ENCODE data around the gene C4orf54. TPM values are rescaled to one million over a fixed set of nuclear protein-coding genes. Genes with fewer than 3 reads are reported as not detected.

Gene C4orf54
- 131 TPM for polyA plus RNA-seq (ENCODE audit: insufficient read length)

- no peak for DNase-seq
Measured at GRCh38 chr4:99657798-99658197, at the start of gene C4orf54. C4orf54 (minus strand) TSS chr4:99657828; CDS start chr4:99654648, 3,180 bp downstream.

DNA sequence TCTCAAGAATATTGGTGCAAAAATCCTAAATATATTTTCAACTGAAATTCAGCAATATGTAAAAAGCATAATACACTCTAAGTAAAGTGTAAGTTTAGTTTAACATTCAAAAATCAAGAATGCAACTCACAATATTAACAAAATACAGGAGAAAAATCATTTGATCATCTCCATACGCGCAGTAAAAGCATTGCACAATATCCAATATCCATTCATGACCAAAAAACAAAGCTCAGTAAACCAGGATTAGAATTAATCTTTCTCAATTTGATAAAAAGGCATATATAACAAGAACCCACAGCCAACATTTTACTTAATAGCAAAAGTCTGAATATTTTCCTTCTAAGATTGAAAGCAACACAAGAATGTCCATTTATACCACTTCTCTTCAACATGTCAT lies 48.3 kb upstream of the C4orf54 start:
- DNase-seq: no peak

DNA sequence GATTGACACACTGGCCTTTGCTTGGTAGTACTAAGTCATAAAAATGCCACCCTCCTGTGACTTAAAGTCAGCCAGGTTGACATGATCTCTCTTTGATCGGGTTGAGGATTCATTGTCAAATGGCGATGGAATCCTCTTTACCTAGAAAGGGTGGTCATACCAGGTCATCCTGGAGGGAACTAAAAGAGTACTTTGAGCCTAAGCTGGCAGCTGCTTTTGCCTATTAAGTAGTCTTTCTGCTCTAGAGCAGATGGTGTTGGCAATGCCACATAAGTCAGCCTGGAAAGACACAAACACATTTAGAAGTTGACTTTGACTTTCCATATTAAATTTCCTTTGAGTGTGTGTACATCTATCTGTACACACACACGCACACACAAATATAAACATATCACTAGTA lies 39.2 kb upstream of the C4orf54 start:
- no peak for DNase-seq

DNA sequence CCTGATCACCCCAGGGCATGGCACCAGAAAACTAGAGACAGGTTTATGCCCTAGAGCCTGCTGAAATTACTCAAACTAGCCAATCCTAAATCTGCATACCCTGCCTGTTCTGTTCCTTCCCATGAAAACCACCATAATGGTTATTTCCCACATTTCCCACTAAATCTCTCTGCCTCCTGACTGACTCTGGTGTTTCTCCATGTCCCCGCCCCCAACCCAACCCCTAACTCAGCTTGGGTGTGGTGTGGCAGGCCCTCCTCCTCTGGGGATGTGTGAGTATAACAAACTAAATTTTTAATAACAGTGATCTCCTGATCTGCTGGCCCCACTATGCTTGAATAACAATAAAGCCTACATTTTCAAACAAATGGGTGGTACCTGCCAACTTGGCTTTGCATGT lies 35.5 kb upstream of the C4orf54 start:
- no peak for DNase-seq

- no peak for DNase-seq
Measured at GRCh38 chr4:99690990-99691389, 33.4 kb upstream of the C4orf54 start.

GRCh38 chr4:99690472-99690871 lies 32.8 kb upstream of the C4orf54 start:
- DNase-seq: no peak

GRCh38 chr4:99687120-99687519 lies 29.5 kb upstream of the C4orf54 start:
- DNase-seq: peak; percentile 66

DNA sequence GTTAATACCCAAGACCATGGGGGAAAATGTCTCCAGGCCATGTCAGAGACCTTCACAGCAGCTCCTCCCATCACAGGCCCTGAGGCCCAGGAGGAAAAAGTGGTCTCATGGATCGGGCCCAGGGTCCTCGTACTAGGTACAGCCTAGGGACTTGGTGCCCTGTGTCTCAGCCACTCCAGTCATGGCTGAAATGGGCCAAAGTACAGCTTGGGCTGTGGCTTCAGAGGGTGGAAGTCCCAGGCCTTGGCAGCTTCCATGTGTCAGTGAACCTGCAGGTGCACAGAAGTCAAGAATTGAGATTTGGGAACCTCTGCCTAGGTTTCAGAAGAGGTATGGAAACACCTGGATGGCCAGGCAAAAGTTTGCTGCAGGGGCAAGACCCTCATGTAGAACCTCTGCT lies 27.6 kb upstream of the C4orf54 start:
- no peak for DNase-seq

DNA sequence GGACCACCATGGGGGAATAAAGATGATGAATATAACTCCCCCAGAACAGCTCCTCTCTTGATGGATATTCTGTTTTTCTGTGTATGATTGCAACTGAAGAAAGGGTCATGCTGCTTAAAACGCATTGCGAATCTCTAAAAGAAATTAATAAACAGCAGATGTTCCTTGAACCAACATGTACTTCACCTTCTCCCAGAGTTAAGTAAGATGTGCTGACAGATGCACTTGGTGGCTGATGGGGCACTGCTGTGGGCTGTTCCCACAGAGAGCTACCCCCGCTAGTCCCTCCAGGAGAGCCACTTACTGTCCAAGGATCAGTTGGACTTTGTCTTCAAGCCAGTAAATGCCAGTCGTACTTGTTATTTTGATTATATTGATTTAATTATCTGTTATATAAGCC lies 26.3 kb upstream of the C4orf54 start:
- DNase-seq: no peak

- no peak for DNase-seq
Measured at GRCh38 chr4:99679976-99680375, 22.3 kb upstream of the C4orf54 start.

GRCh38 chr4:99679204-99679603 lies 21.6 kb upstream of the C4orf54 start:
- DNase-seq: peak; percentile 9

DNA sequence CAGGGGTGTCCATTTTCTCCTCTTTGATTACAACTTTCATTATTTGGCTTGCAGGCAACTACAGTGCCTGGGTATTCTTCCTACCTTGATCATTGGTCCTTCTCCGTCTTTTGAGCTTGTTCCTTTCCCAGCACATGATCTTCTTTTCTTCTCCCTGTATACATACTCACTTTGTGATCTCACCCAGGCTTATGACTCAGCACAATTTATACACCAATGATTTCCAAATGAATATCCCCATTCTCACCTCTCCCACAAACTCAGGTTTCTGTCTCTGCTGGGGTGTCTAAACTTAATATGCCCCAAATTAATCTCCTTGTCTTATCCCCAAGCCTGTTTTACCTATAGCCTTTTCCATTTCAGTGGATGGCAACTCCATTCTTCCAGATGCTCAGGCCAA lies 19.5 kb upstream of the C4orf54 start:
- no peak for DNase-seq

GRCh38 chr4:99670409-99671073 lies 12.9 kb upstream of the C4orf54 start:
- no peak for DNase-seq

GRCh38 chr4:99669084-99669483 lies 11.5 kb upstream of the C4orf54 start:
- no peak for DNase-seq

DNA sequence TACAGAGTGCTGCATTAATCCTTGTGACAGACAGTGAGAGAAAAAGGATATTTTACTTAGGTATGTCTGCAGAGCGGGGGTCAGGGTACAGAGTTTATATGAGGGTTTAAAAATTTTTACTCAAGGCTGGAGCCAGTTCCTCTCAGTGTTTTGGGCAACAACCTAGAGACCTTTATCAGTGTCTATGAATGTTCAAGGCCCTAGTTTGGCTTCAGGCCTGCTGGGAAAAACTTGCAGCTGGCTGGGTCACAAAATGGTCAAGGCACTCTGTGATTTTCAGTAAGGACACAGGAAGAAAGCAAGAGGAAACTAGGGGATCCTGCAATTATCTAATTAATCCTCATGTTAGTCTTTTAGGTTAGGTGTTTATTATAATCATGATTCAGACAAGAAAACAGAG lies 10.8 kb upstream of the C4orf54 start:
- DNase-seq: no peak

DNA sequence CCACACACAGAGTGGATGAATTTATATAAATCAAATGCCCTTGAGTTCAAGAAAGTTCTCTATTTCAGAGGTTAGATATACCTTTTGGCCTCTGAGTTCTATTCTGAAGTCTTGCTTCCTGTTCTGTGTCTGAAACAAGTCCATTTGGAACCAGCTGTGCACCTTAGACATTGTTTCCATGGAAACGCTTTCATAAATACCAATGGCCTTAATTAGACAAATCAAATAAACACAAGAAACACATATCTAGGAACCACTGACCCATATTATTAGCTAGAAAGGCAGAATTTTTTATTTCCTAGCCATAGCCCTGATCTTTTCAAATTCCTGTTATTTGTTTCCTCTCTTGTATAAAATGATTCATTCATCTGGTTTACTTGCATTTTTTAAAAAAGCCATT lies 8.4 kb upstream of the C4orf54 start:
- DNase-seq: no peak

GRCh38 chr4:99664716-99665115 lies 7.1 kb upstream of the C4orf54 start:
- DNase-seq: no peak

DNA sequence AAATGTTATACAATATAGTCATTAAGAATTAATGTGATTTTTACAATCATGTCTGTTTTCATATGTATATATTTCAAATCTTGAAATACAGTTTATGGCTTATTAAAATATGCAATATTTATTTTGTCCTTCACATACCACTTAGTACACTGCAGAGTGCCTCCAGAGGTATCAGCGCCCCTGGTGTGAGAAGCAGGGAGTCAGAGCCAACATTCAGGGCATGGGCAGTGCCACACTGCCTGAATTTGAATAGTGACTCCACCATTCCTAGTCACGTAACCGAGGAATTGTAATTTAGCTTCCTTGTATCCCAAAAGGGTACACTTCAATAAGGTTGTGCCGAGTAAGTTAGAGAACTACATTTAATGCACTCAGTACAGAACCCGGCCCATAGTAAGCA lies 4.3 kb upstream of the C4orf54 start:
- no peak for DNase-seq

- no peak for DNase-seq
Measured at GRCh38 chr4:99658666-99659065, 1.0 kb upstream of the C4orf54 start.

GRCh38 chr4:99655308-99656081 lies 2.1 kb downstream of the C4orf54 start:
- peak; percentile 11 for DNase-seq

DNA sequence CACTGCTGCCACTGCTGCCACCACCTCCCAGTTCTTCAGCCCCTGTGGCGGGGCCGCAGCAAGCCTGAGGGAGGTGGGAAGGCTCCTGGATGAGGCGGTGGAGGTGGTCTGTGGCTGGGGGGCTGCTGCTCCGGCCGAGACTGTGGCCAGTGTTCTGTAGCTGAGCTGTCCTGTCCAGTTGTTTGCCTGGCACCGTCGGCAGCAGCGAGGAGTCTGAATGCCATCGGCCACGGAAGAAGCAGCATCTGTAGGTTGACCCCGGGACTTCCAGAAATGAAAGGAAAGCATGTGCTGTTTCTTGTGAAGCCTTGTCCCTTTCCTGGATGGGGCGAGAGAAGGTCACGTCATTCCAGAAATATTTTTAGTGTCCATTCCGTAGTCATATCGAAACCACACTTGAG lies 3.3 kb downstream of the C4orf54 start:
- no peak for DNase-seq

DNA sequence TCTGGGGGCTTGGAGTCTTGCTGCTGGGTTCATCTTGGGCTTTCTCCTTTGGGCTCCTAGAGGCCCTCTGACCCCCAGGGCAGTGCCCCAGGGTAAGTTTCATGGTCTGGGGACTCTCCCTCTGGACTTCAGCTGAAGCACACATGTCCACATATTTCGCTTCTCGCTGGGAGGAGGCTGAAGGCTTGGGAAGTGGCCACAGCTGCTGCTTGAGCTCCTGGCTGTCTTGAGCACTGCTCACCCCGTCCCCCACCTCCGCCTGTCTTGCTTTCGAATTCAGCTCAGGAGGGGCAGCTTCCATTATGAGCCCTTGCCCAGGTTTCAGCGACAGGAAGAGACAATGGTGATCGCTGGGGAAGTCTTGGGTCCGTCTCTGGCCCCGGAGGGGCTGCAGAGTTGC lies 3.7 kb downstream of the C4orf54 start:
- no peak for DNase-seq

- peak; percentile 34 for DNase-seq
Measured at GRCh38 chr4:99652596-99653436, 4.8 kb downstream of the C4orf54 start.

Data from hindlimb muscle (tissue), 1 donor.